Hematopoietic multipotent progenitor cell treated with erythropoietin and hydrocortisone succinate and interleukin-3 and kit ligand, for 17 days (in vitro differentiated cells): ENCODE measurements around the gene C20orf96.
"Not testable (repeated sequence)": the region's sequence is repeated elsewhere in the genome, so short reads cannot be mapped to it uniquely, and the experiment has no call there.

Source experiments
- DNase-seq: peaks from one replicate; pipeline ENCODE4 v3.0.0-alpha.2; 2015; ENCODE audit warnings: low spot score

Gene C20orf96

DNA sequence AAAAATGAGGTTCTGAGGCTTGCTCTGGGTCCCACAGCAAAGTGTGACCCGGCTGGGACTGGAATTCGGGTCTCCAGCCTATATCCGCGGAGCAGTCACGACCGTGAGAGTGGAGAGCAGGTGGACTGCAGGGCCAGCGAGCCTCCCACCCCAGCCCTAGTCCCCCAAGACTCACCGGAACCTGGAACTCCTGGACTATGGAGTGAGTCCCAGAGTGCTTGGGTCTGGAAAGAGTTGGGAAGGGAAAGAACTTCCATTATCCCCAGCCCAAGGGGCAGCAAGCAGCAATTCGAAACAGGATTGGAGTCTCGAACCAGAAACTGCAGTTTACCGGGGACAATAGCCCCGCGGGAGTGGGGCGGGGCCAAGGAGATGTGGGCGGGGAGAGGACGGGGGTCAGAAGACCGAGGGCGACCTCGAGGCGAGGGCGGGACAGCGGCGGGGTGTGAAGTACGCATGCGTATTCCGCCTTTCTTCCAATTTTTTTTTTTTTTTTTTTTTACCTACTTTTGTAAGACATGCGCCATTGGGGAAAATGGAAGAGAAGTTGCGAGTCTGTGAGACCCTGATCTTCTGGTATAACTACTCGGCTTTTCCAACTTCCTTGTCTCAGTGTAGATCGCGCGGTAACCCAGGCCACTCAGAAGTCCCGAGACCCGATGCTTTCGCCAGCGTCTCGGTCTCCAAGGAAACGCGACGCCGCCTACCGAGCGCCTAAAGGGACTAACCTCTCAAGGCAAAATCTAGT is at the start of gene C20orf96:
Gene C20orf96 (minus strand): TSS at position 667 of the 748 bp plus-strand sequence. CDS start 140 bp downstream, at position 527.
- DNase-seq: peak; percentile 84

- DNase-seq: not testable (repeated sequence)
Observed at GRCh38 chr20:336040-336439, 45.5 kb upstream of the C20orf96 start.

DNA sequence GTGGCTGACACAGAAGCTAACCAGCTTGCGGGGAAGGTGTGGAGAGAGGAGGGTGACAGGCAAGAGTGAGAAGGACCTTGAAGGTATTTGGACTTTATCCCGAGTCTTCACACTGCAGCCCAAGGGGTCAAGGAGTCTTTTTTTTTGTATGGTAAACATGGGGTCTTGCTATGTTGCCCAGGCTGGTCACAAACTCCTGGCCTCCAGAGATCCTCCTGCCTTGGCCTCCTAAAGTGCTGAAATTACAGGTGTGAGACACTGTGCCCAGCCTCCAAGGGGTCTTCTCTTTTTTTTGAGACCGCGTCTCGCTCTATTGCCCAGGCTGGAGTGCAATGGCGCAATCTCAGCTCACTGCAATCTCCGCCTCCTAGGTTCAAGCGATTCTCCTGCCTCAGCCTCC is 44.0 kb upstream of the C20orf96 start:
- no peak for DNase-seq

DNA sequence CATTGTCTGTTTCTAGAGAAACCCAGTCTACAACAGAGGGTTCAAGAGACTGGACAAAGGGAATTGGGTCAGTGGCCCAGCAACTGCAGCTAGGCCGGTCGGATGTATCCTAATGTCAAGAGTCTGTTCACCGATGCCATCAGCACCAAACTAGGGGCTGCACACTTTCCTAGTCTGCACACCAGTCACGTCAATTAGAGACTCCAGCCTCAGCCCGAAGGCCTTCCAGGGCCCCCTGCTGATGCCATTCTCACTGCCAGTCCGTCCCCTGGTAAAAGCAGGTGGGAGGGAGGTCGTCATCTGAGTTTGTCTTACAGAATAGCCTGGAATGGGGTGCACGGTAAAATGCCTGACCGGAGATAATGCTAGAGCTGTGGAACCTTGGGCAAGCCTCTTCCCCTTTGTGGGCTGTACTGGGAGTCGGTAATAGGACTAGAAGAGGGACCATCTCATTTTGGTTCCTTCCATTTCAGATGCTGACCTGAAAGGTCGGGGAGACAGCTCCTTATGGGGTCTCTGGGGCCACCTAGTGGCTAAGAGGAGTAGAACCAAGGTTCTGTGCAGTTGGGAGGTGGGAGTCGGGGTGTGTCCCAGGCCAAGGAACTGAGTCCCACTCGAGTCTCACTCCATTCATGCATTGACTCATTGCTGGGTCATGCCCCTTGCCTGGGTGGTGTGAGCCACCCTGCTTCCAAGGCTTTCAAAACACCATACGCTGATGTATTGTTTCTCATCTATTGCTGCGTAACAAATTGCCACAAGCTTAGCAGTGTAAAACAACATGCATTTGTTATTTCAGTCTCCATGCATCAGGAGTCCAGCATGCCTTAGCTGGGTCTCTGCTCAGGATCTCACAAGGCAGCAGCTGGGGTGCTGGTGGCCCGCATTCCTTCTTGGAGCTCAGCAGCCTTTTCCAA is 39.9 kb upstream of the C20orf96 start:
- peak; percentile 71 for DNase-seq

DNA sequence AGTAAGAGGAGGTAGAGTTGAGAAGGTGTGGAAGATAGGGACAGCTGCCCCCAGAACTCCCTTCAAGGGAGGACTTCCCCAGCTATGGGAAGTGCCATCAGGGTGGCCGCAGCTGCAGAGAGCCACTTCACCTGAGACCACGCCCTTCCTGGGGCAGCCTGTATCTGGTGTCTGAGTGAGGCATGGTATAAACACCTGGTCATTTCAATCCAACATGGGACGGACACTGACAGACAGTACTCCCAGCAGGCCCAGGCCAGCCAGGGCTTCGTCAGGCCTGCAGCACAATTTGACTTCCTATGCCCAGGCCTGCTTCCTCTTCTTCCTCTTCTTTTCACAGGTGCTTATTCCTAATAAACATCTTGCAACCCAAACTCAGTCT is 39.3 kb upstream of the C20orf96 start:
- no peak for DNase-seq

GRCh38 chr20:328975-329695 is 38.6 kb upstream of the C20orf96 start:
- no peak for DNase-seq

DNA sequence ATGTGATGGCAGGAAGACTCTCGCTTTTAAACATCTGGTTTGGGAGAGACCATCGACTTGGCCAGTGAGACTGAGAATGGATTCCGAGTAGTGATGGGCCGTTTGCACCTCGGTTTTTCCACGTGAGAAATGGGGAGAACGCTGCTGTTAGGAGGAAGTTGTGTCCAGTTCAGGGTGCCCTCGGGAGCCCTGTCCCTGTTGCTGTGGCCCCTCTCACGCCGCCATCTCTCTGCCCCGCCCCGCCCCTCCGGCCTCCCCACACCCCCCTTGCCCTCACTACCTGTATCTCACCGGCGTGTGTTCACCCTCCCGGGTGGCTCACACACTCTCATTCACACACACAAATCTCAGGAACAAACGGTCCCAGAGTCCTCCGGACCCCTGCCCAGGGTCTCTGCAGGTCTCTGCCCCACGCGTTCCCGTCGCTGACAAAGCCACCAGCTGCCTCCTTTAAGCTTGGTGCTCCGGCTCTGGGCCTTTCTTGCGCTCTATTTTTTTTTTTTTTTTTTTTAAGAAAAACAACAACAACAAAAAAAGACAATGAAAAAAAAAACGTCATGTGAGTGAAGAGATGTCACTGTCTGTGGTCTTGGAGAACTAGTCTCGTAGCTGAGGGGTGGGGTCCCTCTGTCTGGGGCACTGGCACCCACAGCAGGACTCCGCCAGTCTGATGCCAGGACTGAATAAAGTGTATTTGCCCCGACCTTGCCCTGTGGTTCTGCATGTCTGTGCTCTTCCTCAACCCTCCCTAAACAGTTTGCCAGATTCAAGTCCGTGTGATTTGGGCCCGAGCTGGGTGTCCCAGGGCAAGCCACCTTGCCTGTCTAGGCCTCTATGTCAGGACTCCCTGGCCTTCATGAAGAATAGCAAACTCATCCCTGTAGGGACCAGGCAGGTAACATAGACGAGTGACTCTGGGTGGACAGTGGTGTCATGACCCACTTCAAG is 37.8 kb upstream of the C20orf96 start:
- no peak for DNase-seq

- peak; percentile 44 for DNase-seq
Observed at GRCh38 chr20:327186-328026, 36.9 kb upstream of the C20orf96 start.

- no peak for DNase-seq
Observed at GRCh38 chr20:326645-327185, 36.2 kb upstream of the C20orf96 start.

DNA sequence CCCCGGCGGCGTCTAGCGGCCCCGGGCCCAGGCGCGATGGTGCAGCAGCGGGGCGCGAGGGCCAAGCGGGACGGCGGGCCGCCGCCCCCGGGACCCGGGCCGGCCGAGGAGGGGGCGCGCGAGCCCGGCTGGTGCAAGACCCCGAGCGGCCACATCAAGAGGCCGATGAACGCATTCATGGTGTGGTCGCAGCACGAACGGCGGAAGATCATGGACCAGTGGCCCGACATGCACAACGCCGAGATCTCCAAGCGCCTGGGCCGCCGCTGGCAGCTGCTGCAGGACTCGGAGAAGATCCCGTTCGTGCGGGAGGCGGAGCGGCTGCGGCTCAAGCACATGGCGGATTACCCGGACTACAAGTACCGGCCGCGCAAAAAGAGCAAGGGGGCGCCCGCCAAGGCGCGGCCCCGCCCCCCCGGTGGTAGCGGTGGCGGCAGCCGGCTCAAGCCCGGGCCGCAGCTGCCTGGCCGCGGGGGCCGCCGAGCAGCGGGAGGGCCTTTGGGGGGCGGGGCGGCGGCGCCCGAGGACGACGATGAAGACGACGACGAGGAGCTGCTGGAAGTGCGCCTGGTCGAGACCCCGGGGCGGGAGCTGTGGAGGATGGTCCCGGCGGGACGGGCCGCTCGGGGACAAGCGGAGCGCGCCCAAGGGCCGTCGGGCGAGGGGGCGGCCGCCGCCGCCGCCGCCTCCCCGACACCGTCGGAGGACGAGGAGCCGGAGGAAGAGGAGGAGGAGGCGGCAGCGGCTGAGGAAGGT is 35.5 kb upstream of the C20orf96 start:
- DNase-seq: peak; percentile 17

DNA sequence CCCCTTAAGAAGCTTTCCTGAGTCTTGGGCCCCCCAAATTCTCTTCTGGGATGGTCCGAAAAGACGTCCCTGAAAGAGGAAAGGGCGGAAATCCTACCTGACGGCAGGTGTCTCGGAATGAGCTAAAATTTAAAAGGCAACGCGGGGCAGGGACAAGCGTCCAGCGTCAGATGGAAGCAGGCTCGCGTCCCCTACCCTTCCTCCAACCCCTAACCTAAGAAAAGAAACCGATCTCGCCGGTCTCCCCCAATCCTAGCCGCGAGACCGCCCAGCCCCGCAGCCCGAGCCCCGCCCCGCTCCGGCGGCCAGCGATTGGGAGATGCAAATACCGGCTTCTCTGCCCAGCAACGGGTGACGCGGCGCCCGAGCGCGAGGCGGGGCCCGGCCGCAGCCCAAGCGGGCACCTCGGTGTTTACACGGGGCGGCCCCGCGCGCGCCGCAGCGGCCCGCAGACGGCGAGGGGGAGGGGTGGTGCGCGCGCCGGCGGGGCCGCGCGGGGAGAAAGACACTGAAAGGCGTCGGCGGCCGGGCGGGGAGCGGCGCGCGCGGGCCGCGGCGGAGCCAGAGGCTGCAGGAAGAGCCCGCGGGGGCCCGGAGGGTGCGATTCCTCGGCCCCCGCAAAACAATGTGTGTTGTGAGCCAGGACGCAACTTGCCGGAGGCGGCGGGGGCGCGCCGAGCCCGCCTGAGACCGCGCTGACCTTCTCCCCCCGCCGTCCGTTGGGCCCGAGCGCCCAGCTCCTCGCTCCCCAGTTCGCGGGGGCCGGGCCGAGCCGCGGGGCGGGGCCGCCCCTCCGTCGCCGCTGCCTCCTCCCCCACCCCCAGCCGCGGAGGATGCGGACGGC is 34.7 kb upstream of the C20orf96 start, which contains the start of gene SOX12:
Gene SOX12 (plus strand): TSS at position 508 of the 844 bp plus-strand sequence. CDS start 373 bp downstream, outside the sequence.
- peak; percentile 95 for DNase-seq

- peak; percentile 93 for DNase-seq
Observed at GRCh38 chr20:324177-325044, 33.9 kb upstream of the C20orf96 start.

DNA sequence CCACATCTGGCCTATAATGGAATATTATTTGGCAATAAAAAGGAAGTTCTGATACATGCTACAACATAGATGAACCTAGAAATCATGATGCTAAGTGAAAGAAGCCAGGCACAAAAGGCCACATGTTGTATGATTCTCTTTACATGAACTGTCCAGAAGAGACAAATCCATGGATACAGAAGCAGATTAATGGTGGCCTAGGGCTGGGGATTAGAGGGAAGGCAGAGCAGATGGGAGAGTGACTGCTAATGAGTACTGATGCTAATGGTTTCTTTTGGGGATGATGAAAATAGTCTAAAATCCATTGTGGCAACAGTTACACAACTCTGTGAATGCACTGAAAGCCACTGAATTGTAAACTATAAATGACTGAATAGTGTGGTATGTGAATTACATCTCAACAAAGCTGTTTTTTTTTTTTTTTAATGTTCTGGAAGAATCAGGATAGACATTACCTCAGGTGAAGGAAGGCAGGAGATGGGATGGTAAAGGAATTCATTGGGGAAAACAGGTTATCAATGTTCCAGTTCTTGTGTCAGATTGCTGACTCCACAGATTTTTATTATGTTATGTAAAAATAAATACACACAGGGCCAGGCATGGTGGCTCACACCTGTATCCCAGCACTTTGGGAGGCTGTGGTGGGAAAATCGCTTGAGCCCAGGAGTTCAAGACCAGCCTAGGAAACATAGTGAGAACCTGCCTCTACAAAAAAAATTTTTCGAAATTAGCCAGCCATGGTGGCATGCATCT is 25.9 kb upstream of the C20orf96 start:
- DNase-seq: no peak

GRCh38 chr20:313948-314347 is 23.4 kb upstream of the C20orf96 start:
- no peak for DNase-seq

- DNase-seq: no peak
Observed at GRCh38 chr20:313402-313801, 22.9 kb upstream of the C20orf96 start.

GRCh38 chr20:312866-313265 is 22.3 kb upstream of the C20orf96 start:
- no peak for DNase-seq
